ENCODE results near the gene GSTT2. TPM values are rescaled to one million over a fixed set of nuclear protein-coding genes. Genes with fewer than 3 reads are reported as not detected.

Gene GSTT2
- polyA plus RNA-seq, 1 experiment: 1.1 TPM

GRCh38 chr22:24006207-24006913 lies 26.4 kb downstream of the GSTT2 start:
- no peak for DNase-seq (ENCODE audit: low read depth, low spot score)
- ChIA-PET POLR2A (no interaction called here), CTCF (no interaction called here)

DNA sequence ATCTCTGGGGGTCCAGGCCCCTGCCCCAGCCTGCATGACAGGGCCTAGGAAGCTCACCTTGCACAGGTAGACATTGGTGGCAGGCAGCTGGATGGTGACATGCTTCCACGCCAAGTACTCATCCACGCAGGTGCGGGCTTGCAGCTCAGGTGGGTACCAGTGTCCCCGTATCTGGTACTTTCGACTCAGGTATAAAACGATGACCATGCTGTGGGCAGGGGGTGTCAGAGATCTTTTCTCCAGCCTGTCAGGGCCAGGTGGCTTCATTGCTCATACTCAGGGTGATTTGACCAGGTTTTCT lies 26.9 kb downstream of the GSTT2 start:
- POLR2A ChIA-PET: interaction anchor here (0.5 kb wide), 1 partner anchor 295 kb away, joined by 3 read pairs; no protein-coding TSS in a partner anchor
- no peak for TF ChIP-seq CTCF (IDR thresholded peaks at IDR 0.05; ENCODE audit: low read depth, low read length)

More at GRCh38 chr22:24006207-24006913, 26.4 kb downstream of the GSTT2 start:
- Histone ChIP-seq H3K4me3 (ENCODE audit: low read depth, low read length) (no peak overlapping the region), H3K27me3 (ENCODE audit: control insufficient read depth, insufficient read depth, low read length) (peaks cover 11% of the 10 kb centered on the region), H3K27ac (ENCODE audit: low read depth, low read length) (no peak overlapping the region), H3K9me3 (ENCODE audit: control insufficient read depth, insufficient read depth, low read length) (no peaks in the 10 kb centered on the region; the same call in 1 of the 2 replicates)
- no peak for TF ChIP-seq CTCF (IDR thresholded peaks at IDR 0.05; ENCODE audit: low read depth, low read length)

GRCh38 chr22:24007253-24008021 lies 27.5 kb downstream of the GSTT2 start:
- DNase-seq (ENCODE audit: low read depth, low spot score): no peak
- CTCF ChIA-PET: no interaction called here
- Histone ChIP-seq H3K27me3 (ENCODE audit: control insufficient read depth, insufficient read depth, low read length) (peaks cover 7% of the 10 kb centered on the region), H3K27ac (ENCODE audit: low read depth, low read length) (no peak overlapping the region), H3K9me3 (ENCODE audit: control insufficient read depth, insufficient read depth, low read length) (no peaks in the 10 kb centered on the region; the same call in 1 of the 2 replicates), H3K4me3 (ENCODE audit: low read depth, low read length) (no peak overlapping the region)
- POLR2A ChIA-PET: interaction anchor here (0.5 kb wide), 1 partner anchor 295 kb away, joined by 3 read pairs; no protein-coding TSS in a partner anchor
- TF ChIP-seq CTCF (IDR thresholded peaks at IDR 0.05; ENCODE audit: low read depth, low read length): no peak

More for the DNA sequence above, 26.9 kb downstream of the GSTT2 start:
- Histone ChIP-seq H3K4me3 (ENCODE audit: low read depth, low read length) (no peak overlapping the region), H3K27me3 (ENCODE audit: control insufficient read depth, insufficient read depth, low read length) (peaks cover 11% of the 10 kb centered on the region), H3K9me3 (ENCODE audit: control insufficient read depth, insufficient read depth, low read length) (no peaks in the 10 kb centered on the region; the same call in 1 of the 2 replicates), H3K27ac (ENCODE audit: low read depth, low read length) (no peak overlapping the region)
- DNase-seq (ENCODE audit: low read depth, low spot score): no peak
- CTCF ChIA-PET: no interaction called here

DNA sequence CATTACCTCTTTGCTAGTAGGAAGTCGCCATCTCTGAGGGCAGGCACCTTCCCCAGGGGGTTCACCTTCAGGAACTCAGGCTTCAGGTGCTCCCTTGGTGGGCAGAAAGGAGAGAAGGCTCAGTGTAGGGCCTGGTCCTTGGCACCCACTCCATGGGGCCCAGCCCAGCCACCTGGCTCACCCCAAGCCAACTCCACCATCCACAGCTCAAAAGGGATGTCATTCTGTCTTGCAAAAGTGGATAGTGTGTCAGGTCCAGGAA lies 28.0 kb downstream of the GSTT2 start:
- Histone ChIP-seq H3K27me3 (ENCODE audit: control insufficient read depth, insufficient read depth, low read length) (peaks cover 7% of the 10 kb centered on the region), H3K9me3 (ENCODE audit: control insufficient read depth, insufficient read depth, low read length) (no peaks in the 10 kb centered on the region; the same call in 1 of the 2 replicates), H3K27ac (ENCODE audit: low read depth, low read length) (no peak overlapping the region), H3K4me3 (ENCODE audit: low read depth, low read length) (no peak overlapping the region)
- no peak for TF ChIP-seq CTCF (IDR thresholded peaks at IDR 0.05; ENCODE audit: low read depth, low read length)
- no peak for DNase-seq (ENCODE audit: low read depth, low spot score)
- ChIA-PET POLR2A (no interaction called here), CTCF (no interaction called here)

All from AG04450 (cell line).